MM.1S (cell line): ENCODE results near the gene FKBP1A.

Source experiments
- EZH2 ChIP-seq: fragments of 300-600 bp; sonication (generic); optimal IDR thresholded peaks from 2 replicates; pipeline ENCODE3; 2017; ENCODE audit warnings: low read depth, mild to moderate bottlenecking, antibody characterized with exemption, low read length, mixed read lengths
- EZH2phosphoT487 ChIP-seq: fragments of 300-600 bp; sonication (generic); IDR thresholded peaks from 2 replicates; pipeline ENCODE4 v1.6.1; 2018; ENCODE audit warnings: antibody characterized with exemption, low read length
- TF ChIP-seq, protein P1 (sequence below): fragments of 300-600 bp; sonication (generic); IDR thresholded peaks from 2 replicates; pipeline ENCODE4 v1.5.1; 2016; ENCODE audit warnings: antibody characterized with exemption, low read length, mixed read lengths

GRCh38 chr20:1334761-1335160, 58.1 kb downstream of the FKBP1A start:
- TF ChIP-seq, protein P1, sequence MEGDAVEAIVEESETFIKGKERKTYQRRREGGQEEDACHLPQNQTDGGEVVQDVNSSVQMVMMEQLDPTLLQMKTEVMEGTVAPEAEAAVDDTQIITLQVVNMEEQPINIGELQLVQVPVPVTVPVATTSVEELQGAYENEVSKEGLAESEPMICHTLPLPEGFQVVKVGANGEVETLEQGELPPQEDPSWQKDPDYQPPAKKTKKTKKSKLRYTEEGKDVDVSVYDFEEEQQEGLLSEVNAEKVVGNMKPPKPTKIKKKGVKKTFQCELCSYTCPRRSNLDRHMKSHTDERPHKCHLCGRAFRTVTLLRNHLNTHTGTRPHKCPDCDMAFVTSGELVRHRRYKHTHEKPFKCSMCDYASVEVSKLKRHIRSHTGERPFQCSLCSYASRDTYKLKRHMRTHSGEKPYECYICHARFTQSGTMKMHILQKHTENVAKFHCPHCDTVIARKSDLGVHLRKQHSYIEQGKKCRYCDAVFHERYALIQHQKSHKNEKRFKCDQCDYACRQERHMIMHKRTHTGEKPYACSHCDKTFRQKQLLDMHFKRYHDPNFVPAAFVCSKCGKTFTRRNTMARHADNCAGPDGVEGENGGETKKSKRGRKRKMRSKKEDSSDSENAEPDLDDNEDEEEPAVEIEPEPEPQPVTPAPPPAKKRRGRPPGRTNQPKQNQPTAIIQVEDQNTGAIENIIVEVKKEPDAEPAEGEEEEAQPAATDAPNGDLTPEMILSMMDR: no peak
- TF ChIP-seq EZH2phosphoT487: no peak
- no peak for TF ChIP-seq EZH2
